ENCODE measurements around the gene KRT9.
"Not testable (repeated sequence)": the region's sequence is repeated elsewhere in the genome, so short reads cannot be mapped to it uniquely, and the experiment has no call there.

The KRT9 gene

GRCh38 chr17:41581366-41582060 lies 9.7 kb upstream of the KRT9 start:
- DNase-seq, result no peak
- intact Hi-C loops (cut with DNase I), result no loop called here

- intact Hi-C loops (cut with DNase I), result no loop called here
- DNase-seq, result no peak
Observed at GRCh38 chr17:41580687-41581365, 9.0 kb upstream of the KRT9 start.

GRCh38 chr17:41580244-41580575 lies 8.4 kb upstream of the KRT9 start:
- no peak for DNase-seq
- intact Hi-C loops (cut with DNase I), result no loop called here

GRCh38 chr17:41579484-41580243 lies 7.8 kb upstream of the KRT9 start:
- DNase-seq, result peak; percentile 8 to 86 (median 68)
- intact Hi-C loops (cut with DNase I), result no loop called here

GRCh38 chr17:41578971-41579370 lies 7.1 kb upstream of the KRT9 start:
- DNase-seq, result no peak
- intact Hi-C loops (cut with DNase I), result no loop called here

GRCh38 chr17:41578538-41578937 lies 6.7 kb upstream of the KRT9 start:
- DNase-seq, result no peak
- intact Hi-C loops (cut with DNase I), result no loop called here

- intact Hi-C loops (cut with DNase I), result not testable (repeated sequence)
- peak in 1 of 42 donors; percentile 25 for DNase-seq
Observed at GRCh38 chr17:41576740-41577139, 4.9 kb upstream of the KRT9 start.

- intact Hi-C loops (cut with DNase I), result no loop called here
- DNase-seq, result no peak
Observed at GRCh38 chr17:41575336-41575735, 3.5 kb upstream of the KRT9 start.

- intact Hi-C loops (cut with DNase I), result no loop called here
- DNase-seq, result no peak
Observed at GRCh38 chr17:41567317-41567716, 4.5 kb downstream of the KRT9 start.

- intact Hi-C loops (cut with DNase I), result no loop called here
- no peak for DNase-seq
Observed at GRCh38 chr17:41565338-41565737, 6.5 kb downstream of the KRT9 start.

GRCh38 chr17:41563607-41564170 lies 8.2 kb downstream of the KRT9 start:
- DNase-seq, result no peak
- intact Hi-C loops (cut with DNase I), result no loop called here

GRCh38 chr17:41561554-41561953 lies 10.3 kb downstream of the KRT9 start:
- DNase-seq, result no peak
- intact Hi-C loops (cut with DNase I), result no loop called here

- intact Hi-C loops (cut with DNase I), result no loop called here
- DNase-seq, result no peak
Observed at GRCh38 chr17:41559548-41559947, 12.3 kb downstream of the KRT9 start.

- DNase-seq, result no peak
- intact Hi-C loops (cut with DNase I), result no loop called here
Observed at GRCh38 chr17:41556931-41557330, 14.9 kb downstream of the KRT9 start.

GRCh38 chr17:41556306-41556705 lies 15.6 kb downstream of the KRT9 start:
- intact Hi-C loops (cut with DNase I), result no loop called here
- DNase-seq, result no peak

GRCh38 chr17:41555105-41555887 lies 16.6 kb downstream of the KRT9 start:
- no peak for DNase-seq
- intact Hi-C loops (cut with DNase I), result no loop called here

- no peak for DNase-seq
- intact Hi-C loops (cut with DNase I), result no loop called here
Observed at GRCh38 chr17:41553987-41554680, 17.7 kb downstream of the KRT9 start.

GRCh38 chr17:41553176-41553575 lies 18.7 kb downstream of the KRT9 start:
- intact Hi-C loops (cut with DNase I), result no loop called here
- no peak for DNase-seq

- DNase-seq, result no peak
- intact Hi-C loops (cut with DNase I), result no loop called here
Observed at GRCh38 chr17:41552455-41552854, 19.4 kb downstream of the KRT9 start.
